OCI-LY7 (cell line): ENCODE data around the gene SLC25A39. TPM values are rescaled to one million over a fixed set of nuclear protein-coding genes. Genes with fewer than 3 reads are reported as not detected.

Experiments used
- BruUV-seq: library from RNA; stranded (reverse); fragments of 400-500 nt; replicated peaks from 2 replicates; lab custom pipeline; 2021; lab: Mats Ljungman, UMichigan
- CTCF ChIA-PET: fragments of 300-600 bp; sonication (Branson Sonifier 250); formaldehyde crosslinking; loops from one replicate; lab custom pipeline; 2022; ENCODE audit warnings: antibody characterized with exemption; ENCODE audit not compliant: unreplicated experiment; lab: Charles Lee
- POLR2A ChIA-PET: fragments of 300-600 bp; sonication (Branson Sonifier 250); formaldehyde crosslinking; loops from one replicate; lab custom pipeline; 2022; ENCODE audit warnings: antibody characterized with exemption; lab: Charles Lee
- DNase-seq: peaks from one replicate; pipeline ENCODE4 v3.0.0-alpha.2; 2015; ENCODE audit warnings: low spot score
- H2AFZ ChIP-seq: fragments of 200-600 bp; sonication (generic), shearing (Covaris generic); 2 replicates; pipeline ENCODE4 v1.6.1; 2014; ENCODE audit warnings: mild to moderate bottlenecking, antibody characterized with exemption, low read length, moderate library complexity
- H3K27ac ChIP-seq: fragments of 200-600 bp; sonication (generic); 2 replicates; pipeline ENCODE4 v1.5.1; 2014; ENCODE audit warnings: mixed run types, low read depth, mild to moderate bottlenecking, moderate library complexity, low read length, inconsistent platforms; ENCODE audit not compliant: poor library complexity, severe bottlenecking
- H3K36me3 ChIP-seq: fragments of 200-600 bp; sonication (generic); 2 replicates; pipeline ENCODE4 v1.6.1; 2014; ENCODE audit warnings: mild to moderate bottlenecking, antibody characterized with exemption, low read length, moderate library complexity, mixed read lengths; ENCODE audit not compliant: insufficient read depth
- H3K4me1 ChIP-seq: fragments of 200-600 bp; sonication (generic); 2 replicates; pipeline ENCODE4 v1.5.1; 2014; ENCODE audit warnings: mild to moderate bottlenecking, low read length; ENCODE audit not compliant: insufficient read depth, poor library complexity, severe bottlenecking
- H3K4me2 ChIP-seq: fragments of 200-600 bp; sonication (generic); 2 replicates; pipeline ENCODE4 v1.6.1; 2014; ENCODE audit warnings: mild to moderate bottlenecking, low read length
- H3K4me3 ChIP-seq: fragments of 200-600 bp; sonication (generic); 2 replicates; pipeline ENCODE4 v1.5.1; 2014; ENCODE audit warnings: mild to moderate bottlenecking, low read depth, low read length; ENCODE audit not compliant: poor library complexity, severe bottlenecking
- H3K79me2 ChIP-seq: fragments of 200-600 bp; sonication (generic); 2 replicates; pipeline ENCODE4 v1.6.1; 2016; ENCODE audit warnings: low read depth, mild to moderate bottlenecking, low read length, moderate library complexity, mixed read lengths; ENCODE audit not compliant: insufficient read depth
- H3K9me2 ChIP-seq: fragments of 200-600 bp; sonication (generic); 2 replicates; pipeline ENCODE4 v1.6.1; 2016; ENCODE audit warnings: mild to moderate bottlenecking, low read length, mixed read lengths; ENCODE audit not compliant: insufficient read depth
- H3K9me3 ChIP-seq: fragments of 200-600 bp; sonication (generic); 2 replicates; pipeline ENCODE4 v1.6.1; 2014; ENCODE audit warnings: mild to moderate bottlenecking, mixed run types, low read length, mixed read lengths
- H4K20me1 ChIP-seq: fragments of 200-600 bp; sonication (generic); 2 replicates; pipeline ENCODE4 v1.6.1; 2014; ENCODE audit warnings: mild to moderate bottlenecking, antibody characterized with exemption, low read length, moderate library complexity, mixed read lengths; ENCODE audit not compliant: insufficient read depth
- EZH2phosphoT487 ChIP-seq: fragments of 200-600 bp; sonication (generic); IDR thresholded peaks from 2 replicates; pipeline ENCODE4 v1.6.1; 2018; ENCODE audit warnings: low read depth, borderline replicate concordance, mild to moderate bottlenecking, mixed run types, antibody characterized with exemption, low read length, moderate library complexity, mixed read lengths
- intact Hi-C: fragments of 100-400 bp; cut with micrococcal nuclease; formaldehyde crosslinking; loops from one replicate; pipeline ENCODE4 v1.10.0; 2022; ENCODE audit not compliant: unreplicated experiment
- total RNA-seq, 2 experiments: library from RNA; depleted of rRNA in 1 of 2; stranded (reverse); fragments of >200 nt in 1 of 2; shearing (Covaris generic) in 1 of 2; gene quantifications; 2 replicates each; pipeline ENCODE4 v1.2.3, GENCODE V29; 2014 to 2022
- TF ChIP-seq, protein P1 (sequence below): fragments of 200-600 bp; sonication (generic); conservative IDR thresholded peaks from 2 replicates; pipeline ENCODE4 v1.5.1; 2014; ENCODE audit warnings: mild to moderate bottlenecking, antibody characterized with exemption, low read length, moderate library complexity, mixed read lengths

The SLC25A39 gene
- total RNA-seq, 2 experiments from 2014 or later: 156 to 159 TPM

DNA sequence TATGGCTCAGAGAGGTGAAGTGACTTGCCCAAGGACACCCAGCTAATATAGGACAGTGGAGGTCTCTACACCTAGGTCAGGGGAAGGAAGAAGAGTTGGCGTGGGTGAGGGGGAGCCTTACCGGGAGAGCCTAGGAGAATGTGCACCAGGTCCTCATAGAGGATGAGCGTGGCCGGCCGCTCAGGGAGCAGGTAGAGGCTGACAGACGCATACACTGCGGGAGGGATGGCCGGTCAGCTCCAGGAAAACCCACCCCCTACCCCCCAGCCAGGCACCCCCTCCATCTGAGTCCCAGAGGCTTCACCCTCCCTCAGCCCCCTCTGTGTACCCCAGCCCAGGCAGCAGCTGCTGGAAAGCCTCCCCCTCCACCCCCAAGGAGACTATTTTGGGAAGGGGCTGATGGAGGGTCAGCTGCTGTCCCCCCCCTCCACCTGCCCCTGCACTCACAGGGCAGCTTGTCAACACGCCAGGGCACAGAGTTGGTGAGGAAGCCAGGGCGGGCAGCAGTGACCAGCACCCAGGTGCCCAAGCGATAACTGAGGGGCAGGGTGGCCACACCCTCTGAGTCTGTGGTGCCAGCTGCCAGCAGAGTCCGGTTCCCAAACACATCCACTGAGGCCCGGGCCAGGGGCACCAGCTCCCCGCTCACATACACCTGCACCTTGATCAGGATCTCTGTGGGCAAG lies 35.0 kb upstream of the SLC25A39 start:
- ChIA-PET POLR2A (interaction anchor here (0.5 to 1.7 kb wide), 4 partner anchors 12 to 421 kb away, joined by 4 read pairs; no protein-coding TSS in a partner anchor), CTCF (no interaction called here)
- no peak for DNase-seq
- H3K4me2 ChIP-seq: peak overlapping the region; percentile 73
- H2AFZ ChIP-seq: peak overlapping the region; percentile 42; the same call in 1 of the 2 replicates
- intact Hi-C loops: no loop called here
- H3K4me1 ChIP-seq: peaks cover 68% of the 10 kb centered on the region
- H3K79me2 ChIP-seq: no peaks in the 10 kb centered on the region
- H3K27ac ChIP-seq: peak overlapping the region; percentile 74
- H3K9me3 ChIP-seq: no peaks in the 10 kb centered on the region
- no peaks in the 10 kb centered on the region for H4K20me1 ChIP-seq
- H3K36me3 ChIP-seq: no peaks in the 10 kb centered on the region
- peak overlapping the region; percentile 50 for H3K4me3 ChIP-seq
- no TSS peak for BruUV-seq
- TF ChIP-seq EZH2phosphoT487: no peak
- TF ChIP-seq, protein P1, sequence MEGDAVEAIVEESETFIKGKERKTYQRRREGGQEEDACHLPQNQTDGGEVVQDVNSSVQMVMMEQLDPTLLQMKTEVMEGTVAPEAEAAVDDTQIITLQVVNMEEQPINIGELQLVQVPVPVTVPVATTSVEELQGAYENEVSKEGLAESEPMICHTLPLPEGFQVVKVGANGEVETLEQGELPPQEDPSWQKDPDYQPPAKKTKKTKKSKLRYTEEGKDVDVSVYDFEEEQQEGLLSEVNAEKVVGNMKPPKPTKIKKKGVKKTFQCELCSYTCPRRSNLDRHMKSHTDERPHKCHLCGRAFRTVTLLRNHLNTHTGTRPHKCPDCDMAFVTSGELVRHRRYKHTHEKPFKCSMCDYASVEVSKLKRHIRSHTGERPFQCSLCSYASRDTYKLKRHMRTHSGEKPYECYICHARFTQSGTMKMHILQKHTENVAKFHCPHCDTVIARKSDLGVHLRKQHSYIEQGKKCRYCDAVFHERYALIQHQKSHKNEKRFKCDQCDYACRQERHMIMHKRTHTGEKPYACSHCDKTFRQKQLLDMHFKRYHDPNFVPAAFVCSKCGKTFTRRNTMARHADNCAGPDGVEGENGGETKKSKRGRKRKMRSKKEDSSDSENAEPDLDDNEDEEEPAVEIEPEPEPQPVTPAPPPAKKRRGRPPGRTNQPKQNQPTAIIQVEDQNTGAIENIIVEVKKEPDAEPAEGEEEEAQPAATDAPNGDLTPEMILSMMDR: no peak
- H3K9me2 ChIP-seq: no peaks in the 10 kb centered on the region

DNA sequence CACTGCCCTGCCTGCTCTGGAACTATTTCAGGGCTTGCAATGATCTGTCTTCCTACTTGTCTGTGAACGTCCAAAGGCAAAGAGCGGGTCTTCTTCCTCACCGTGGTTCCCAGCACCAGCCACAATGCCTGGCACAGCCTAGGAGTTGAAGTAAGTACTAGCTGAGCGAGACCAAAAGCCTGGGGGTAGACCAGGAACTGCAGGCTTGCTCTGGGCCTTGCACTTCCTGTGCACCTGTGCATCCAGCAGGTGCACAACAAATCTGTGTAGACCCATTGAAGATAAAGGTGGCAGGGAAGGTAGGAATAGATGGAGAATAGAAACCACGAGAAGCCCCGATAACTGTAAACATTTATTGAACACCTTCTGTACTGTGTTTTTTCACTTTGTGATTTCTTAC lies 34.4 kb upstream of the SLC25A39 start:
- TF ChIP-seq EZH2phosphoT487: no peak
- TF ChIP-seq, protein P1: no peak
- DNase-seq: peak; percentile 85
- H2AFZ ChIP-seq: peak overlapping the region; percentile 42; the same call in 1 of the 2 replicates
- no peaks in the 10 kb centered on the region for H3K9me3 ChIP-seq
- H3K4me2 ChIP-seq: peak overlapping the region; percentile 73
- POLR2A ChIA-PET: interaction anchor here (0.5 to 1.7 kb wide), 3 partner anchors 11 to 188 kb away, joined by 4 read pairs; no protein-coding TSS in a partner anchor
- no peaks in the 10 kb centered on the region for H3K9me2 ChIP-seq
- no peaks in the 10 kb centered on the region for H3K36me3 ChIP-seq
- H3K79me2 ChIP-seq: no peaks in the 10 kb centered on the region
- H3K4me3 ChIP-seq: peak overlapping the region; percentile 50
- no peaks in the 10 kb centered on the region for H4K20me1 ChIP-seq
- peak overlapping the region; percentile 74 for H3K27ac ChIP-seq
- intact Hi-C loops: no loop called here
- CTCF ChIA-PET: no interaction called here
- no TSS peak for BruUV-seq
- H3K4me1 ChIP-seq: peaks cover 68% of the 10 kb centered on the region

DNA sequence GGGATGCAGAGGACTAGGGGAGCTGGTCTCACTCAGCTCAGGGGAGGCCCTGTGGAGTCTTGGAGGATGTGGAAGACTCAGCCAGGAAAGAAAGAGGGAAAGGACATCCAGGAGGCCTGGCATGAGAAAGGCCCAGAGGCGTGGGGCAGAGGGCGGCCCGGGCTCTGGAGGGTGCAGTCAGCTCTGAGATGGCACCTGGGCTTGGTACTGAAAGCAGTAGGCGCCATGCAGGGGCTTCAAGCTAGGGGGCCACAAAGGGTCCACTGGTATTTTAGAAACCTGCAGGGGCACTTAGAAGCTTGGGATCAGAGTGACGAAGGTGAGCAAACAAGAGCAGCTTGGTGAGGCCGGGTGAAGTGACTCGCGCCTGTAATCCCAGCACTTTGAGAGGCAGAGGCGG lies 33.4 kb upstream of the SLC25A39 start:
- no peak for TF ChIP-seq EZH2phosphoT487
- TF ChIP-seq, protein P1: no peak
- POLR2A ChIA-PET: interaction anchor here (1.0 to 1.4 kb wide), 3 partner anchors 8 to 31 kb away, joined by 3 read pairs; no protein-coding TSS in a partner anchor
- BruUV-seq: no TSS peak

More for the DNA sequence above, 33.4 kb upstream of the SLC25A39 start:
- Histone ChIP-seq H3K27ac (peak overlapping the region; percentile 74), H3K79me2 (no peaks in the 10 kb centered on the region), H3K36me3 (peaks cover 4% of the 10 kb centered on the region; the same call in 1 of the 2 replicates), H4K20me1 (no peaks in the 10 kb centered on the region), H3K4me3 (no peak overlapping the region), H3K9me3 (no peaks in the 10 kb centered on the region), H2AFZ (no peak overlapping the region), H3K4me2 (peak overlapping the region; percentile 73; the same call in 1 of the 2 replicates), H3K4me1 (peaks cover 68% of the 10 kb centered on the region), H3K9me2 (no peaks in the 10 kb centered on the region)
- intact Hi-C loops: no loop called here
- CTCF ChIA-PET: interaction anchor here (0.5 to 0.6 kb wide), 2 partner anchors 152 to 187 kb away, joined by 3 to 5 read pairs; no protein-coding TSS in a partner anchor
- DNase-seq: no peak
